HG02571 (cell line): ENCODE data around the gene OSBP2.

Experiments
- ATAC-seq: cut with Tn5 transposase; IDR thresholded peaks from one replicate; pipeline ENCODE4 v1.9.1; 2021; ENCODE audit warnings: mild to moderate bottlenecking, moderate library complexity; ENCODE audit not compliant: unreplicated experiment

Gene OSBP2

DNA sequence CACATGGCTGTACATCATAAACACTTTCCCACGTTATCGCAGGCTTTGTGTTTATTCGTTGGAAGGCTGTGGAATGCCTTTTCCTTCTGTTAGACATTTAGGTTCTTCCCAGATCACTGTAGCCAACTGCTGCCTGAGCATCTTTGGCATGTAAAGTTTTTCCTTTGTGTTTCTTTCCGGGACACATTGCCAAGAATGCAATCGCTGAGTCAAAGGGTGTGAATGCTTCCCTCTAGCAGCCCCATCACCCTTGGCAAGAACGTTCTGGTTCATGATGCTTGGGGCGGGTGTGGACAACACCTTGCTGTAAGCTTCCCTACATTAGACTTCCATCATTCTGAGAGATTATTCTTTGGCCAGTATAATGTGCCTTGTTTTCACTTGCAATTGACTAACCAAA lies 136.2 kb downstream of the OSBP2 start:
- ATAC-seq = no peak

DNA sequence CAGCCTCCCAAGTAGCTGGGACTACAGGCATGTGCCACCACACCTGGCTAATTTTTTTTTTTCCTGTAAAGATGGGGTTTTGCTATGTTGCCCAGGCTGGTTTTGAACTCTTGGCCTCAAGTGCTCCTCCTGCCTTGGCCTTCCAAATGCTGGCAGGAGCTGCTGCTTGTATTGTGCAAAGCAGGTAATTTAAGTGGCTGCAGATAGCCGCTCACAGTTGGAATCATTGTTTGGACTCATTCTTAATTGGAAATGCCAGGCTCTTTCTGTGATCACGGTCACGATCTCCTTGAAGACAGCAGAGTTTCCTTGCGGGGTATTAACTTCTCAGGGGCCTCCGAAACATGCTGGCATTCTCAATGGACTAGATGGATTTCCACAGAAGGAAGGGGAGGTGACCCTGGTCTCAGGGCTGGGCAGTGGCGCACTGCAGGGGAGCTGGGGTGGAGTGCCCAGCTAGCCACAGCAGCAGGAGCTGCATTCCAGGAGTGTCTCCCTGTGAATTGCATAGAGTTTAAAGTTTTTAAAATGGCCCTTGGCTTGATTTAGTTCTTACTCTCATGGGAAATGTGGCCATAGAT lies 137.8 kb downstream of the OSBP2 start:
- no peak for ATAC-seq

DNA sequence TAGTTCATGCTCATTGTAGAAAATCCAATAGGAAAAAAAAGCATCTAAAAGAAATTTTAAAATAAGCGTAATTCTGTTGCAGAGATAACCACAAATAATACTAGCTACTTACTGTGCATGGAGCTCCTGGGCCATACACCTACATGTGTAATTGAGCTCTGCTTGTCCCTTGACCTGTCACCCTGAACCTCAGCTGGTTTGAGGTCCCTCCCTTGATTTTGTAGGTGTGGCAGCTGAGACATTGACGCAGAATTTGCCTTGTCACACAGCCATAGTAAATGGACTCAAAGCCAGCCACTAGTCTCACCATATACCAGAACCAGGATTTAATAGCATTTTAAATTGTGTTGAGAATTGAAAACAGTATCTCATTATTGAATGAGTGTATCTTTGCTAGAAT lies 138.6 kb downstream of the OSBP2 start:
- no peak for ATAC-seq

DNA sequence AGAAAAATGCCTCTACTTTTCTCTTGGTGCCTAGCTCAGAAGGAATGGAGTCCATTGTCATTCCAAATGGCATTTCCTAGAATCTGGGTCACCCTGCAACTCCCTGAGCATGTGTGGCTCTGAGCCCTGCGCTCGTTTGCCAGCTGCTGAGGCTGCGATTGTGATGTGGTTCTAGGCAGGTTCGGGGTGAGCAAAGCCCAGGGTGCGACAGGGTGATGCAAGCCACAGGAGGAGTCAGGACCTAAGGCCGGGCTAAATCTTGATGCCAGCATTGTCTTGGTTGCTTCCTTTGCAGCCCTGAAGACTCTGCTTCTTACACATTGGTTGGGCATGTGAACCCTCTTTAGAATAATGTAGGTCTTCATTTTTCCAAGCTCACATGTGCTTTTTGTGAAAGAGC lies 142.9 kb downstream of the OSBP2 start:
- ATAC-seq = no peak

DNA sequence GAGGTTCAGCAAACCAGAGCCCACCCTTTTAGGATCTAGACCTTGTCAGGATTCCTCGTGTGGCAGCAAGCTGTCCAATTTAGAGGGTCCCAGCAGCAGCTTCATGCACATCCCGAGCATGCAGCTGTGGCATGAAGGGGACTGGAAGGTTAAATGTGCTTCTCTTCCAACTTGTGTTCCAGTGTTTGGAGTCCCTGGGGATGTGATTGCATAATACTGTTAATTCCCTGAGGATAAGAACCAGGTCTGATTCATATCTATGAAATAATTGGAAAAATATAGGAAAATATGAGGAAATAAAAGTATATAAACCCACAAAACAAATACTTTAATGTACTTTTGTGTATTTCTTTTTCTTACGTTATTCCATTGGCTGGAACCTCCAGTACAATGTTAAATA lies 143.4 kb downstream of the OSBP2 start:
- no peak for ATAC-seq

DNA sequence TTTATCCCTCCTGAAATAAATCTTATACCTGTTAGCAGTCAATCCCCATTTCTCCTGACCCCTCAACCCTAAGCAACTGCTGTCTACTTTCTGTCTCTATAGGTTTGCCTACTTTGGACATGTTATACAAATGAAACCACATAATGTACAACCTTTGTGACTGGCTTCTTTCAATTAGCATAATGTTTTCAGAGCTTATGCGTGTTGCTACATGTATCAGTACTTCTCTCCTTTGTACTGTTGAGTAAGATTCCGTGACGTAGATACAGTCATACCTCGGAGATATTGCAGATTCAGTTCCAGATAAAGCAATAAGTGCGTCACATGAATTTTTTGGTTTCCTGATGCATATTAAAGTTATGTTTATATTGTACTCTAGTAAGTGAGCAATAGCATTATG lies 146.6 kb downstream of the OSBP2 start:
- no peak for ATAC-seq

DNA sequence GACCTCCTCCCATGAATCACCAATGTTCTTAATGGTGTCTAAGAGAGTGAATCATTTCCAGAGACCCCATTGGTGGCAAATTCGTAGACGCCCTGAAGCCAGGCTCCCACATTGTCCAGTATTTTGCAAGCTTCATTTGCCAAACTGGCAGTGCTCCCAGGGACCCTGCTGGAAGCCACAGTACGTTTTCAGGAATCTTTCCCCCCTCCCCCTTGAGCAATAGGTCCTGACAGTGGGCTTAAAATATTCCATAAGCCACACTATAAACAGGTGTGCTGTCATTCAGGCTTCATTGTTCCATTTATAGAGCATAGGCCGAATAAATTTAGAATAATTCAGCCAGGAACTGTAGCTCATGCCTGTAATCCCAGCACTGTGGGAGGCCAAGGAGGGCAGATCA lies 148.6 kb downstream of the OSBP2 start:
- no peak for ATAC-seq

DNA sequence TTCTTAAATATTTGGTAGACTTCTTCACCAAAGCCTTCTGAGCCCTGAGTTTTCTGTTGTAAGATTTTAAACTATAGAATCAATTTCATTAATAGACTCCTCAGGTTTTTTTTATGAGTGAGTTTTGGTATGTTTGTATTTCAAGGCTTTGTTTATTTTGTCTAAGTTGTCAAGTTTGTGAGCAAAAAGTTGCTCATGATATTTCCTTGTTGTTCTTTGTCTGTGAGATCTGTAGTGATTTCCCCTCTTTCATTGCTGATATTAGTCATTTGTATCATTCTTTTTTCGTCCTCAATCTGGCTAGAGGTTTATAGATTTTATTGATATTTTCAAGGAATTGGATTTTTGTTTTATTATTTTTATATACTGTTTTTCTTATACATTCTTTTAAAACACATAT lies 152.9 kb downstream of the OSBP2 start:
- no peak for ATAC-seq

DNA sequence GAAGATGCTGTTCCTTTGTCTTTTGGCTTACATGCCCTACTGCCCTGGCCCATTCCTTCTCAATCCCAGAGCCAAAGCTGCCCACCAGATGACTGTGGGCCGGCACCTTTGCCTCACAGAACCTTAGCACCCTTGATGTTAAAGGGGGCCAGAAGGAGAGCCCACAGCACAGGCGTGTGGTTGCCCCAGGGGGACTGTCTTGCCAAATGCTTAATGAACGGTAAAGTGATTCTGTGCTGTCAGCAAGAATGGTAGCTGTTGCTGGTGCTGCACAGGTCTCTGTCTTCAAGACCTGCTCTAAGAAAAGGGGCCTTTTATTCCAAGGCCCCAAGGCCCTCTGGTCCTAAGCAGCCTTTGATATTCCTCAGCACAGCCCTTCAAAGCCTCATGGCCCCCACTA lies 160.6 kb downstream of the OSBP2 start:
- no peak for ATAC-seq

DNA sequence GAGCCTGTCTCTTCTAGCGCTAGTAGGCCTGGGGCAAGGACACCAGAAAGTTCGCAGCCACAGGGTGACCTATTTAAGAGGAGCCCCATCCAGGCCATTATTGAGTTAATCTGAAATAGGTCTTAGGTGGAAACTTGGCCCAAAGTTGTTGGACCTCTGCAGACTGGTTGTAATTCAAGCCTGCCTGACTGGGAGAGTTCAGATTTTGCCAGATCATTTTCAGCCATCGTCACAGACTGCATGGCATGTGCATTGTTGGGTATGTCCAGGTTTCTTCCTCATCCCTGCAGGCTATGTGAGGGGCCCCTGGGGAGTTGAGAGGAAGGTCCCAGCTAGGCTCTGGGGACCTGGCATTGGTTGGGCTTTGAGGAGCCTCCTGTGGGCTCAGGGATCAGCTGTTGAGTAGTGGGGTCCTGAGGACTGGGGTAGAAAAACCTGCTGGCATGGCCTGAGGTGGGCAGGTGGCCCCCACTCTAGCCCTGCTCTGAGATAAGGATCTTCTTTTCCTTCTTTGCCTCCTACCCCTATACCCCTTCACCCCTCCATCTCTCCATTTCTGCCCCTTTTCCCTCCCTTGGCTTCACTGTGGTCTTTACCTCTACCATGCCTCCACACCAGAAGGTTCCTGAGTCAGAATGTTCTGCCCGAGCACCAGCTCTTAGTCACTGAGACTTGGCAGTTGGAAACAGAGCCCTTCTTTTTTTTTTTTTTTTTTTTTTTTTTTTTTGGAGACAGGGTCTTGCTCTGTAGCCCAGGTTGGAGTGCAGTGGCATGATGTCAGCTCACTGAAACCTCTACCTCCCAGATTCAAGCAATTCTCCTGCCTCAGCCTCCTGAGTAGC lies 161.2 kb downstream of the OSBP2 start:
- ATAC-seq = no peak

DNA sequence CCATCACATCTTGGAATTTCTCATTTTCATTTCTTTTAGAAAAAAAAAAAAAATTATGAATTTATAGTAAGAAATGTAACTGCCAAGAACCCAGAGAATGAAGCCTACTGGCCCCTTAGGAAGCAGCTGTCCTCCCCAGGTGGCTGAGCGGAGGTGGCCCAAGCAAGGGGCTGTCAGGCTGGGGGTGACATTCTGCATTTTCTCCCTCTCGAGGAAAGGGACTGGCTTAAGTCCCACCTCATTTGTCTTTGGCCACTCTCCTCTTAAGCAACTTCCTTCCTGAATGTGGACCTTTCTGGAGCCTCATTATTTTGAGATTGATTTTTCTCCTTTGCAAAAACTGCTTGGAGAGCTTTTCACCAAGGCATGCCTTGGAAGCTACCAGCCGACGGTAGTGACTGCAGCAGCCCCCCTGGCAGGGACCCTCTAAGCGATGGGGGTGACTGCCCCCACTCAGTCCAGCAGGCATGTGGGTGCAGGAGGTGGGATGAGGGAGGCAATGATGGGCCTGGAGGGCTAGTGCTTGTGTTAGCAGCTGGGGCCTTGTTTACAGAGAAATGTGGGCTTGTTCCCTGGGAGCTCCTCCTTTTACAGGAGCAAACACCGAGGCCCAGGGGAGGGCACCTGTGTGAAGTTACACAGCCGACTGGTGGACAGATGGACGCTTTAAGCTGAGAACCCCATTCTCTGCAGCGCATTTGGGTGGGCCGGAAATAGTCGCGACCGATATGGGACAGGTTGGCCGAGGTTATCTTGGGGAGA lies 162.2 kb downstream of the OSBP2 start:
- ATAC-seq = no peak

DNA sequence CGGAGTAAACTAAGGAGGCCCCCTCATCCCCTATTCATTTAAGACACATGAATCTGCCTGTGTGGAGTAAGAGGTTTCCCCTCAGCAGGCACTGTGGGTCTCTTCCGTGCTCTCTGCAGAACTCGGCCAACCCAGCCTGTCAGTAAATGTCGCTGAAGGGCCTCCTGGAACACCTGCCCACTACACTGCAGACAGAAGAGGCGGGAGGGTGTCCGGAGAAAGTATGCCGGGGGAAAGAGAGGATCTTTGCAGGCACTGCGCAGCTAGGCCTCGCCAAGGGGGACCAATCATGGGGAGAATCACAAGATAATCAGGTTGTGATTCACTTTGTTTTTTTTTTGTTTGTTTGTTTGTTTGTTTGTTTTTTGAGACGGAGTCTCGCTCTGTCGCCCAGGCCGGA lies 163.1 kb downstream of the OSBP2 start:
- ATAC-seq = no peak

DNA sequence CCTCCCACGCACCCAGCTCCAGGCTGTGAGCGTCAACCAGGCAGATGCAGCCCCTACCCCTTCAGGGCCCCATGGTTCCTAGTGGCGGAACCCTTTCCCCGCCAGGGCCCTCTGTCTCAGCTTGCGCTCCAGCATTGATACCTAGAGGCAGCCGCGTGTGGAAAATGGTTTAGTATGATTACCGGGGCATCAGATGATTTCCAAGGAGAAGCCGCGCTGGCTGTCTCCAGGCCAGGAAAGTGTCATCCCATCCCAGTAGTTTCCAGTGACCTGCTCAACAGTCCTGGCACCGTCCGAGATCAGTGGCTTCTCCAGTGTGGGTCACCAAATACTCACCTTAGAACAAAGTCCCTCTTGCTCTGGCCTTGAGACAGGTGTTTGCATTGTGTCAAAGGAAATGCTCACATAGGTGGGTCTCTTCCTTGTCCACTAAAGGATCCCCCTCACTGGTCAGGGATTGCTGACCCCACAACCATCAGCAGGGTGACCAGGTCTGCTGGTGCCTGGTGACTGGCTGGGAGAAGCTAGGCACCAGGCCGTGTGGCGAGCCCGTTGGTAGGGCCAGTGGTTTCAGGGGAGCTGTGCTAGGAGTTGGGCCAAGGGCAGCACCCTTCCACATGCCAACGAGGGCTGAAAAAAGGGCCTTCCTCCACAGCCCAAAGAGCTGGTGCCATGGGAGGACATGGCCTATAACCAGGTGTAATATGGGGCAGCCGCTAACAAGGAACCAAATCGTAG lies 164.5 kb downstream of the OSBP2 start:
- ATAC-seq = no peak

DNA sequence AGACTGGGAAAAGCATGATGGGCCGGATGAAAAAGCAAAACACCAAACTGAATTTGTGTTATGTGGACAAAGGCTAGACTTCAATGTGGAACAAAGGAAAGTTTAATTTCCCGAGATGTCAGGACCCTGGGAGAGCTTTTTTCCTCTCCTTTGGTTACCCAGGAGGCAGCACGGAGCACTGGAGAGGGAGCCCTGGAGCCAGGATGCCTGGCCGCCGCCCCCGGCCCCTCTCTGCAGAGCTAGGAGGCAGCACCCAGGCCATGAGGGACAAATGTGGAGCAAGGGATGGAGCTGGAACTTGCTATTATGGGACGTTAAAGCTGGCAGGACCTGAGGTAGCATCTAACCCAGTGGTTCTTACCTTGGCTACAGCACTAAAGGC lies 165.0 kb downstream of the OSBP2 start:
- ATAC-seq = no peak

DNA sequence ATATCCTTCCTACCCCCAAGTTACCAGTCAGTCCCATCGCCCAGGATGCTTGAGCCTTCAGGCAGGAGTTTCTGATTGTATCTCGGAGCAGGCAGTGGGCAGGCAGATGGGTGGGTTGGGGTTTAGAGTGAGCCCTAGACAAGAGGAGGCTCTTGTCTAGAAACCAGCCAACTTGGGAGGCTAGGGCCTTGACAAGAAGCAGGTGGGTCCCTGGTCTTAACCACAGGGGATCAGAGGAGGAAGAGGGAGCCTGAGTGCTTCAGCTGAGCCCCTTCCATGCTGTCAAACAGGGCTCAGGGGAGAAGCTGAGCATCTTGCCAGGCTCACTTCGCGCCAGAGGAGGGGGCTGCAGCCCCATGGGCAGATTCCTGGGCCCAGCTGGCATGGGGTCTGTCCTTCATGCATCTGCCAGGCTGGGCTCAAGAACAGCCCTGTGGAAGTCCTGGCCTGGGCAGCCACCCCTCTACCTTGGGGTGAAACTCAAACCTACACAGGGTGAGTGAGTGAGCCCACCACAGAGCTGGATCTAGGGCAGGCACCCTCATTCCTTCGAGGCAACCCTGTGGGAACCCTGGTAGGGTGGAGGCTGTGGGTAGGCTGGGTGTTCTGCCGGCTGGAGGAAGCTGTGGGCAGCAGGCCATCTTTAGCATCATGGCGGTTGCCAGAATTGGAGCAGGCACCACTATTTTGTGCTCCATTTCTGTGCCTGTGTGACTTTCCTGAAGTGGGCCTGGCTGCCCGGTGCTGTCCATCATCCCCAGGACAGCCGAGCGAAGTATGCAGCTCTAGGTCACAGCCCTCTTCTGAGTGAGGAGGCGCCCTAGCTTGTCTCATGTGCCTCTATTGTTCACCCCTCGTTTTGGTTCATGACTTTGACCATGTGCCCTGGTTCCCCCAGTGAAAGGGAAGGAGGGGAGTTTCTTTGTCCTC lies 165.8 kb downstream of the OSBP2 start:
- ATAC-seq = no peak

DNA sequence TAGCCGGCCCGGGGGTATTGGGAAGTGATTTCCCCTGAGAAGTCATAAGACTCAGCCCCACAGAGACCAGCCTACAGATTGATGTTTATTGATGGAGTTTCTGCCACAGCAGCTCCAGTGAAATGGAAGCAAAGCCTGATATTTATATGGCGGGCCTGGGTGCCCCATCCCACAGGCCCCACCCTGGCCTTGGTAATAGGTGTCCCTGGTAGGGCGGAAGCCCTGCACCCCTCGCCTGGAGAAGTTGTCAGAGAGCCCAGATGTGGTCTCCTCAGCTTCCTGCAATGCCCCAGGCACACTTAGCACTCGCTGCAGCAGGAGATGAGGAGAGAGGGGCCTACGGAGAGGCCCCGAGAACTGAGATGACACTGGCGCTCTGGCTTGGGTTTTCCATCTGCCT lies 166.5 kb downstream of the OSBP2 start:
- no peak for ATAC-seq

DNA sequence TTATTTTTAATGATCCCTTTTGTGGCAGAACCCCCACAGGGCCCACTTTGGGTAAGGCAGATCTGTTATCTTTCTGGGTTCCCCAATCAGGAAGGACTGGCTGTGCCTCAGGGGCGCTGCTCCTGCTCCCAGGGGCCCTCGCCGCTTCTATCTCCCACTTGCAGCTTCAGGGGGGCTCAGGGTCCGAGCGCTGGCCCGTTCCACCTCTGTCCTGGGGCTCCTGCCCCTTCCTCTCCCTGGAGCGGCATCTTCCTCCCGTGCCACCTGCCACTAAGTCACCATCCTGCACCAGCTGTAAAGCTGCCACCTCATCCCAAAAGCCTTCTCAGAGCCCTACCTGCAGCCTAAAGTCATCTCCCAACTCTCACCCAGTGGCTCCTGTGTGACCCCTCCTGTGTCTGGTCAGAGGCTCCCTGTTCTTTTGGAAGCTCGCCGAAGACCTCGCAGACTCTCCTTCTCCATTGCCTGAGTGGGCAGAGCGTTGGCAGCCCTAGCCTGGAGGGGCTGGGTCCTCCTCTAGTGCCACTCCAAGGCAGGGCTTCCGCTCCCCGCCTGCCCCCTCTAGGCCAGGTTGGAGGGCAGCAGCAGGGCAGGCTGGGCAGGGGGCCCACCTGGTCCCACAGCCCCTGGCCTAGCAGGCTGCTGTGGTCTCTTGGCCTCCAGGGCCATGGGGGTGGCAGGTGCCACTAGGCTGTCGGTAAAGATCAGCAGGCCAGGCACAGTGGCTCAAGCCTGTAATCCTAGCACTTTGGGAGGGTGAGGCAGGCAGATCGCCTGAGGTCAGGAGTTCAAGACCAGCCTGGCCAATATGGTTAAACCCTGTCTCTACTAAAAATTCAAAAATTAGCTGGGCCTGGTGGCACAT lies 167.2 kb downstream of the OSBP2 start:
- ATAC-seq = no peak

DNA sequence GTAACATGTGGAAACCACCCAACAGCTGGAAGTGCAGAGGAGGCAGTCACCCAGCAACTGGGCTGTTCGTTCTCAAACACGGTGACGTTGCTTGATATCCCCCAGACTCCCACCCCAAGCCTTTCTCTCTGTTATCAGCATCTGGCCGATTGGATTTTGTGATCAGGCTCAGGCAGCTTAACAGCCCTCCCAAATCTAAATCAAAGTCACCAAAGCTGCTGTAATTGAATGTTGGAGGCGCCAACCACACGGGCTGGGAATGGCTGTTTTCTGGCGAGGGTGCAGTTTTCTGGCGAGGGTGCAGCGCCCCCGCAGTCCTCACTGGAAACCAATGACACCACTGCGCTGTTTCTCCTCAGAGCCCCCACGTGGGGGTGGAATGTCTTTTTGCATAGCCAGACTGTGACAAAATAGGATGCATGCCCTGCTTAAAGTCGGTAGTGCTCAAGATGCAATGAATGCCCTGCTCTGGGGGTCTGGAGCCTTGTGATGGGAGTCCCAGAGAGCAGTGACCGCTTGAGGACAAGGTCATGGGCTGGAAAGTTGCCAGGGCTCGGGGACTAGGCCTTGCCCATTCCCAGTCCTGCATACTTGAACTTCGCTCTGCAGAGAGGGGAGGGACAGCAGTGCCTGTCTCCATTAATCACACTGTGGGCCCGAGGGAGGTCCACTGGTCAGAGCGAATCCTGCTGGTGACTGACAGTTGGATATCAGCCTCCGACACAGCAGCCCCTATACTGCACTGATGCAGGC lies 168.6 kb downstream of the OSBP2 start:
- ATAC-seq = no peak
